GM23338 (cell line): Measurements from ENCODE around the gene OR6C70. TPM values are rescaled to one million over a fixed set of nuclear protein-coding genes. Genes with fewer than 3 reads are reported as not detected.

Source experiments
- ATAC-seq: fragments of 200-7000 bp; cut with Tn5 transposase; 3 replicates; pipeline ENCODE4 v1.9.1; 2020
- DNase-seq: peaks from one replicate; pipeline ENCODE4 v3.0.0-alpha.2; 2015; ENCODE audit warnings: low spot score
- H2AFZ ChIP-seq: fragments of 200-600 bp; sonication (generic); 2 replicates; pipeline ENCODE4 v1.8.0; 2016; ENCODE audit warnings: antibody characterized with exemption, mild to moderate bottlenecking, moderate library complexity
- H3F3A ChIP-seq: fragments of 200-600 bp; sonication (generic); replicated peaks from 2 replicates; pipeline ENCODE4 v1.8.0; 2017; ENCODE audit warnings: antibody characterized with exemption, mixed run types, low read depth
- H3K27ac ChIP-seq: fragments of 200-600 bp; sonication (generic); 2 replicates; pipeline ENCODE4 v1.6.1; 2016; ENCODE audit warnings: low read depth
- H3K27me3 ChIP-seq: fragments of 200-600 bp; sonication (generic); 2 replicates; pipeline ENCODE4 v1.8.0; 2016; ENCODE audit warnings: mild to moderate bottlenecking, mixed run types, moderate library complexity; ENCODE audit not compliant: insufficient read depth
- H3K36me3 ChIP-seq: fragments of 200-600 bp; sonication (generic); 2 replicates; pipeline ENCODE4 v1.8.0; 2016; ENCODE audit warnings: mild to moderate bottlenecking; ENCODE audit not compliant: insufficient read depth
- H3K4me1 ChIP-seq: fragments of 200-600 bp; sonication (generic); 2 replicates; pipeline ENCODE4 v1.8.0; 2016; ENCODE audit warnings: mild to moderate bottlenecking, moderate library complexity; ENCODE audit not compliant: insufficient read depth
- H3K4me2 ChIP-seq: fragments of 200-600 bp; sonication (generic); 2 replicates; pipeline ENCODE4 v1.7.1; 2017; ENCODE audit warnings: mixed run types
- H3K4me3 ChIP-seq: fragments of 200-600 bp; sonication (generic); 2 replicates; pipeline ENCODE4 v1.6.1; 2016; ENCODE audit warnings: mixed run types
- H3K79me2 ChIP-seq: fragments of 200-600 bp; sonication (generic); replicated peaks from 2 replicates; pipeline ENCODE4 v1.8.0; 2017; ENCODE audit warnings: mild to moderate bottlenecking; ENCODE audit not compliant: insufficient read depth
- H3K9me2 ChIP-seq: fragments of 200-600 bp; sonication (generic); 2 replicates; pipeline ENCODE4 v1.8.0; 2017; ENCODE audit not compliant: insufficient read depth
- H4K20me1 ChIP-seq: fragments of 200-600 bp; sonication (generic); replicated peaks from 2 replicates; pipeline ENCODE4 v1.8.0; 2017; ENCODE audit warnings: mild to moderate bottlenecking; ENCODE audit not compliant: insufficient read depth
- H3K27ac Mint-ChIP-seq: 2 replicates; pipeline ENCODE4 v1.8.0; 2020; ENCODE audit warnings: inconsistent platforms, mild to moderate bottlenecking, moderate library complexity, mixed read lengths
- H3K27me3 Mint-ChIP-seq: 3 replicates; pipeline ENCODE4 v1.8.0; 2022; ENCODE audit warnings: low read depth, mild to moderate bottlenecking, moderate library complexity, mixed read lengths, inconsistent platforms; ENCODE audit not compliant: insufficient read depth, poor library complexity
- H3K36me3 Mint-ChIP-seq: 3 replicates; pipeline ENCODE4 v1.8.0; 2021; ENCODE audit warnings: low read depth, mild to moderate bottlenecking, inconsistent platforms, moderate library complexity, mixed read lengths
- H3K4me1 Mint-ChIP-seq: 3 replicates; pipeline ENCODE4 v1.8.0; 2020; ENCODE audit warnings: mild to moderate bottlenecking, inconsistent platforms, mixed read lengths
- H3K4me3 Mint-ChIP-seq: 3 replicates; pipeline ENCODE4 v1.8.0; 2021; ENCODE audit warnings: moderate library complexity, mild to moderate bottlenecking, inconsistent platforms, mixed read lengths
- H3K9me3 Mint-ChIP-seq: 3 replicates; pipeline ENCODE4 v1.8.0; 2020; ENCODE audit warnings: moderate library complexity, mild to moderate bottlenecking, inconsistent platforms, mixed read lengths
- CREB1 ChIP-seq: fragments of 250-450 bp; sonication (Bioruptor Pico); IDR thresholded peaks from 2 replicates; pipeline ENCODE4 v1.5.0; 2020; ENCODE audit warnings: low read depth, mild to moderate bottlenecking, moderate library complexity
- EZH2 ChIP-seq: fragments of 200-600 bp; sonication (generic); IDR thresholded peaks from one replicate; pipeline ENCODE4 v1.8.0; 2017; ENCODE audit warnings: antibody characterized with exemption, mild to moderate bottlenecking, low read depth; ENCODE audit not compliant: unreplicated experiment
- EZH2phosphoT487 ChIP-seq: fragments of 200-600 bp; sonication (generic); IDR thresholded peaks from one replicate; pipeline ENCODE4 v1.8.1; 2018; ENCODE audit warnings: antibody characterized with exemption; ENCODE audit not compliant: unreplicated experiment
- JUNB ChIP-seq: IDR thresholded peaks from one replicate; pipeline ENCODE4 v1.6.1; 2016; ENCODE audit warnings: antibody characterized with exemption; ENCODE audit not compliant: unreplicated experiment
- NANOG ChIP-seq: IDR thresholded peaks from 2 replicates; pipeline ENCODE4 v1.6.1; 2016; ENCODE audit warnings: antibody characterized with exemption, borderline replicate concordance
- POLR2AphosphoS5 ChIP-seq: IDR thresholded peaks from 2 replicates; pipeline ENCODE4 v1.6.1; 2016; ENCODE audit warnings: antibody characterized with exemption, low read depth
- STAT1 ChIP-seq: IDR thresholded peaks from one replicate; pipeline ENCODE4 v1.6.1; 2016; ENCODE audit warnings: antibody characterized with exemption; ENCODE audit not compliant: unreplicated experiment
- ZNF114 ChIP-seq: fragments of 250-450 bp; sonication (Bioruptor Pico); IDR thresholded peaks from 2 replicates; pipeline ENCODE4 v1.5.0; 2020; ENCODE audit warnings: mild to moderate bottlenecking, moderate library complexity
- ZNF331 ChIP-seq: fragments of 250-450 bp; sonication (Bioruptor Pico); IDR thresholded peaks from 2 replicates; pipeline ENCODE4 v1.5.0; 2020; ENCODE audit warnings: low read depth, mild to moderate bottlenecking, moderate library complexity
- polyA plus RNA-seq: library from polyadenylated mRNA; unstranded; fragments of >200 nt; fragmentation: Nextera tagmentation; extraction: Ambion mirVana; gene quantifications from 2 replicates; pipeline ENCODE4 v1.2.1, GENCODE V29; 2016
- total RNA-seq: library from RNA; depleted of rRNA; stranded (reverse); fragments of >200 nt; shearing (Covaris generic); gene quantifications from 2 replicates; pipeline ENCODE4 v1.2.3, GENCODE V29; 2014
- TF ChIP-seq, protein P1 (sequence below): IDR thresholded peaks from 2 replicates; pipeline ENCODE4 v1.6.1; 2016; ENCODE audit warnings: antibody characterized with exemption
- TF ChIP-seq, protein P2 (sequence below): IDR thresholded peaks from one replicate; pipeline ENCODE4 v1.6.1; 2018; ENCODE audit warnings: antibody characterized with exemption; ENCODE audit not compliant: unreplicated experiment

Gene OR6C70
- total and polyA plus RNA-seq, 2 experiments from 2014 or later = not detected

DNA sequence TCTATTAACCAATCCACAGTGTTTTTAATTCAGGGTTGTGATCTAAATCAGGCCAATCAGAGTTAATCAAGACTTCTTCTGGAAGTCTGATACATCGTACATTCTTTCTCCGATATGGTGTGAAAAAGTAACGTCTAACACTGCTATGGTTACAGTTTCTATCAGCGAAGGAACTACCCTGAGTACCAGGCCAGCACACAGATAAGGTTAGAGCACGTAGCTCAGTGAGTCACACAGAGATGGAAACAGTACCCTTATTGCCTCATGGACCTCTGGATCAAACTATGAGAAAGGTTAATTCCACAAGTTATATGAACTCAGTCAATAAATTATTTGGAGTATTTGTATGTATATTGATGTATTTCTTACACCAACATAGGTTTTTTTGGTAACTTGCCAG lies 25.6 kb upstream of the OR6C70 start:
- no peak overlapping the region for H3K4me2 ChIP-seq
- H3K36me3 ChIP-seq = no peaks in the 10 kb centered on the region
- Mint-ChIP-seq H3K4me3 (no peak overlapping the region), H3K9me3 (no peaks in the 10 kb centered on the region), H3K27ac (no peak overlapping the region), H3K27me3 (no peaks in the 10 kb centered on the region), H3K4me1 (no peaks in the 10 kb centered on the region), H3K36me3 (no peaks in the 10 kb centered on the region)
- H3K4me1 ChIP-seq = no peaks in the 10 kb centered on the region
- ATAC-seq = no peak
- no peak overlapping the region for H3K27ac ChIP-seq
- H4K20me1 ChIP-seq = no peaks in the 10 kb centered on the region
- H3K4me3 ChIP-seq = no peak overlapping the region
- H3K9me2 ChIP-seq = peaks cover 5% of the 10 kb centered on the region; the same call in 1 of the 2 replicates
- H3K79me2 ChIP-seq = no peaks in the 10 kb centered on the region
- no peaks in the 10 kb centered on the region for H3K27me3 ChIP-seq
- H2AFZ ChIP-seq = no peak overlapping the region
- H3F3A ChIP-seq = no peaks in the 10 kb centered on the region
- DNase-seq = no peak
- no peak for TF ChIP-seq POLR2AphosphoS5
- TF ChIP-seq, protein P1, sequence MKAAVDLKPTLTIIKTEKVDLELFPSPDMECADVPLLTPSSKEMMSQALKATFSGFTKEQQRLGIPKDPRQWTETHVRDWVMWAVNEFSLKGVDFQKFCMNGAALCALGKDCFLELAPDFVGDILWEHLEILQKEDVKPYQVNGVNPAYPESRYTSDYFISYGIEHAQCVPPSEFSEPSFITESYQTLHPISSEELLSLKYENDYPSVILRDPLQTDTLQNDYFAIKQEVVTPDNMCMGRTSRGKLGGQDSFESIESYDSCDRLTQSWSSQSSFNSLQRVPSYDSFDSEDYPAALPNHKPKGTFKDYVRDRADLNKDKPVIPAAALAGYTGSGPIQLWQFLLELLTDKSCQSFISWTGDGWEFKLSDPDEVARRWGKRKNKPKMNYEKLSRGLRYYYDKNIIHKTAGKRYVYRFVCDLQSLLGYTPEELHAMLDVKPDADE = no peak
- TF ChIP-seq JUNB = no peak
- TF ChIP-seq, protein P2, sequence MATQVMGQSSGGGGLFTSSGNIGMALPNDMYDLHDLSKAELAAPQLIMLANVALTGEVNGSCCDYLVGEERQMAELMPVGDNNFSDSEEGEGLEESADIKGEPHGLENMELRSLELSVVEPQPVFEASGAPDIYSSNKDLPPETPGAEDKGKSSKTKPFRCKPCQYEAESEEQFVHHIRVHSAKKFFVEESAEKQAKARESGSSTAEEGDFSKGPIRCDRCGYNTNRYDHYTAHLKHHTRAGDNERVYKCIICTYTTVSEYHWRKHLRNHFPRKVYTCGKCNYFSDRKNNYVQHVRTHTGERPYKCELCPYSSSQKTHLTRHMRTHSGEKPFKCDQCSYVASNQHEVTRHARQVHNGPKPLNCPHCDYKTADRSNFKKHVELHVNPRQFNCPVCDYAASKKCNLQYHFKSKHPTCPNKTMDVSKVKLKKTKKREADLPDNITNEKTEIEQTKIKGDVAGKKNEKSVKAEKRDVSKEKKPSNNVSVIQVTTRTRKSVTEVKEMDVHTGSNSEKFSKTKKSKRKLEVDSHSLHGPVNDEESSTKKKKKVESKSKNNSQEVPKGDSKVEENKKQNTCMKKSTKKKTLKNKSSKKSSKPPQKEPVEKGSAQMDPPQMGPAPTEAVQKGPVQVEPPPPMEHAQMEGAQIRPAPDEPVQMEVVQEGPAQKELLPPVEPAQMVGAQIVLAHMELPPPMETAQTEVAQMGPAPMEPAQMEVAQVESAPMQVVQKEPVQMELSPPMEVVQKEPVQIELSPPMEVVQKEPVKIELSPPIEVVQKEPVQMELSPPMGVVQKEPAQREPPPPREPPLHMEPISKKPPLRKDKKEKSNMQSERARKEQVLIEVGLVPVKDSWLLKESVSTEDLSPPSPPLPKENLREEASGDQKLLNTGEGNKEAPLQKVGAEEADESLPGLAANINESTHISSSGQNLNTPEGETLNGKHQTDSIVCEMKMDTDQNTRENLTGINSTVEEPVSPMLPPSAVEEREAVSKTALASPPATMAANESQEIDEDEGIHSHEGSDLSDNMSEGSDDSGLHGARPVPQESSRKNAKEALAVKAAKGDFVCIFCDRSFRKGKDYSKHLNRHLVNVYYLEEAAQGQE = no peak
- no peak for TF ChIP-seq STAT1
- TF ChIP-seq CREB1 (CRISPR knock-in tag) = no peak
- no peak for TF ChIP-seq ZNF331
- no peak for TF ChIP-seq EZH2
- TF ChIP-seq NANOG = no peak
- no peak for TF ChIP-seq ZNF114

DNA sequence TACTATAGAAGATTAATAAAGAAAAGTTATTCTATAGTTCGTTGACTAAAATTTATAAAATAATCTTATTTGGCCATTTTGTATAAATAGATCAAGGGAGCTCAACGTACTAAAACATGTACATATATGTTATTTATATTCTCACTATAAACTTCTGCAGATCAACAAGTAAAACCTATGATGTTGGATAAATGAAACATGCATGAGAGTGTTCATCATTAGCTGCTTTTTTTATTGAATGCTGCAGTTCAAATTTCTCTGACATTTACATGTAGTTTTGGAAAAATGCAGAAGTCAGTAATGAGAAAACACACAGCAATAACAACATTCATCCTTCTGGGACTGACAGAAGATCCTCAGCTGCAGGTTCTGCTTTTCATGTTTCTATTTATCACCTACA lies 22.1 kb upstream of the OR6C70 start, which contains the start of gene OR6C68:
TSS of gene OR6C68 (plus strand) at position 301 of the 400 bp plus-strand sequence. CDS start at position 301, 0 bp downstream.
- H4K20me1 ChIP-seq = no peaks in the 10 kb centered on the region
- Mint-ChIP-seq H3K27me3 (no peaks in the 10 kb centered on the region), H3K27ac (no peak within 1 kb of the TSS), H3K4me1 (no peaks in the 10 kb centered on the region), H3K9me3 (no peaks in the 10 kb centered on the region; the same call in 2 of the 3 replicates), H3K4me3 (no peak within 1 kb of the TSS), H3K36me3 (no peaks in the 10 kb centered on the region)
- DNase-seq (no peak), ATAC-seq (no peak)
- H3K27ac ChIP-seq = no peak within 1 kb of the TSS
- no peak within 1 kb of the TSS for H3K4me2 ChIP-seq
- no peak within 1 kb of the TSS for H2AFZ ChIP-seq
- no peaks in the 10 kb centered on the region for H3F3A ChIP-seq
- H3K79me2 ChIP-seq = no peaks in the 10 kb centered on the region
- H3K4me3 ChIP-seq = no peak within 1 kb of the TSS
- peaks cover 5% of the 10 kb centered on the region; the same call in 1 of the 2 replicates for H3K9me2 ChIP-seq
- no peaks in the 10 kb centered on the region for H3K4me1 ChIP-seq
- no peaks in the 10 kb centered on the region for H3K36me3 ChIP-seq
- no peaks in the 10 kb centered on the region for H3K27me3 ChIP-seq
- TF ChIP-seq CREB1 (CRISPR knock-in tag) (no peak), STAT1 (no peak), EZH2phosphoT487 (no peak), ZNF331 (no peak), JUNB (no peak), POLR2AphosphoS5 (no peak), NANOG (no peak)
- TF ChIP-seq, protein P2 = no peak
- TF ChIP-seq, protein P1 = no peak
